NCI-H460 (cell line): ENCODE measurements around the gene ATXN7L1. TPM values are rescaled to one million over a fixed set of nuclear protein-coding genes. Genes with fewer than 3 reads are reported as not detected.
"Not testable (repeated sequence)": the region's sequence is repeated elsewhere in the genome, so short reads cannot be mapped to it uniquely, and the experiment has no call there.

Experiments
- DNase-seq: peaks from one replicate; pipeline ENCODE4 v3.0.0-alpha.2; 2016; ENCODE audit warnings: low read depth; ENCODE audit errors: extremely low read depth
- total RNA-seq: library from RNA; depleted of rRNA; stranded (reverse); fragments of >200 nt; shearing (Covaris generic); gene quantifications from 2 replicates; pipeline ENCODE4 v1.2.3, GENCODE V29; 2014

Gene ATXN7L1
- total RNA-seq, 1 experiment from 2014 or later: 4.9 TPM

- no peak for DNase-seq
Observed at GRCh38 chr7:105892387-105892786, 16.0 kb upstream of the ATXN7L1 start.

GRCh38 chr7:105890290-105890997 is 14.0 kb upstream of the ATXN7L1 start:
- DNase-seq: no peak

DNA sequence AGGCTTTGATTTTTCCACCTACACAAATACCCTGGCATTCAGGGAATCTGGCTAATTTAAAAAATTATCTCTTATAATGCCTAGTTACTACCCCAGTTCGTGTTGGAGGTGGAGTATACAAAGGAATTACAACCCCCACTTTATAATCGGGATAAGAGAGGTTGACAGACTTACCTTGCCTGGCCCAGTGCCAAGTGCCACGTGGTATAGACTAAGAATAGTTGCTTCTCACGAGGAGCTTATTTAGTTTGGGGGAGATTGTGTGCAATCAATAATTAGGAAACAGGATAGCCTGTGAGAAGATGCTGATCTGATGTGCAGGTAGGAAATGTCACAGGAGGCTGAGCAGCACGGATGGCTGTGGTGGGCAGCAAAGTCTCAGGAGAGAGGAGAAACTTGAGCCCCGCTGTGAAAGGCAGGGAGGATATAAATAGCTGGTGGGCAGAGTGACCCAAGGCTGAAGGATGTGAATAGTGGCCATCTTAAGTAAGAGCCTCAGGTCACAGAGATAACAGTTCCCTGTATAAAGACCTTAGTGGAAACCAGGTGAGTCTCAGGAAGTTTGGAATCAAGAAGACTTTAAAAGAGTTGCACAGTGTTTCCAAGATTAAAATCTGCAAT is 11.3 kb upstream of the ATXN7L1 start:
- no peak for DNase-seq

DNA sequence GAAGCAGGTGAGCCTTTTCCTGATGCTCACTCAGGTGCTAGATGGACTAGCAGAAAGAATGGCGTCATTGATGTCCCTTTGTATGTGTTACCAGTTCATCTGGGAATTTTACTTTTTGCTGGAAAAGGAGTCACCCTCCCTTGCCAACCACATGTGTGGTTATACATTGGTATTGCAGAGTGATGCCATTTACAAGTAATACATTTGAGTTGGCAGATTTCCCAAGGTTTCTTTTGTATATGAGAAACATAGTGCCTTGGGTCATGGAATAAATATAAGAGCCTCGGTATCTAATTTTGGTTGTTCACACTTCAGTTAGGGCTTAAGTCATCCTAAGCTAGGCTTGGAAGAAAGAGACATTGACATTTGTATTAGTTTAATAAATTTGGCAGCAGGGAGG is 10.4 kb upstream of the ATXN7L1 start:
- DNase-seq: no peak

GRCh38 chr7:105885387-105886111 is 9.2 kb upstream of the ATXN7L1 start:
- no peak for DNase-seq

- not testable (repeated sequence) for DNase-seq
Observed at GRCh38 chr7:105883179-105883578, 6.8 kb upstream of the ATXN7L1 start.

GRCh38 chr7:105881439-105881838 is 5.0 kb upstream of the ATXN7L1 start:
- no peak for DNase-seq

GRCh38 chr7:105880571-105881330 is 4.4 kb upstream of the ATXN7L1 start:
- no peak for DNase-seq

- no peak for DNase-seq
Observed at GRCh38 chr7:105879782-105880181, 3.4 kb upstream of the ATXN7L1 start.

DNA sequence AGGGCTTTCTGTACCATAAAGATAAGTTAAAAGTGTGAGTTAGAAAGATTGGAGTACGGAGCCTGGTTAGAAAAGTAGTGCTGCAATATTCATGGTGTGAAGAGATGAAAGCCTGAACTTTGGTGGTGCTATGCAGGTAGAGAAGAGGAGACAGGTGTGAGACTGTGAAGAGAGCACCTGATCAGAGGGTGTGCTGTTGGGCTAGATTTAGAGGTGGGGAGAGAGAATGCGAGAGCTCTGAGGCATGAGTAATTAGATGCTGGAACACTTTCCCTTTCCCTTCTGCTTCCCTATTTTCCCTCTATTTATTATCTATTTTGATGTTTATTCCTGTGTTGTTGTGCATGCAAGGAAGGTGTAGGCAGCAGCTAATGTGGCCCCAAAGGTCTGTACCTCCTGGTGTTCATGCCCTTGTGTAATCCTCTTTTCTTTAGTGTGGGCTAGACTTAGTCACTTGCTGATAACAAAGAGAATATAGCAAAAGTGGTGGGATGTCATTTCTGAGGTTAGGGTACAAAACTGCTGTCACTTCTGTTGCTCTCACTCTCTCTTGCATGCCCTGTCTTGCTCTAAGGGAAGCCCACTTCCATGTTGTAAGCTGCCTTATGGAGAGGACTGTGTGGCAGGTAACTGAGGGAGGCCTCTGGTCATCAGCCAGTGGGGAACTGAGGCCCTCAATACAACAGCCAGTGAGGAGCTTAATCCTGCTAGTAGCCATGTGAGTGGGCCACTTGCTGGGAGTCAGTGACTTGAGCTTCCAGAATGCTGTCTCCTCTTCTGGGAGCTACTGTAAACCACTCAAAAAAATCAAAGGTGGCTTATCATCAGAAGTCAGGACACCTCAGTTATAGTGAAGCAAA is 2.6 kb upstream of the ATXN7L1 start:
- no peak for DNase-seq

- no peak for DNase-seq
Observed at GRCh38 chr7:105877736-105878135, 1.3 kb upstream of the ATXN7L1 start.

DNA sequence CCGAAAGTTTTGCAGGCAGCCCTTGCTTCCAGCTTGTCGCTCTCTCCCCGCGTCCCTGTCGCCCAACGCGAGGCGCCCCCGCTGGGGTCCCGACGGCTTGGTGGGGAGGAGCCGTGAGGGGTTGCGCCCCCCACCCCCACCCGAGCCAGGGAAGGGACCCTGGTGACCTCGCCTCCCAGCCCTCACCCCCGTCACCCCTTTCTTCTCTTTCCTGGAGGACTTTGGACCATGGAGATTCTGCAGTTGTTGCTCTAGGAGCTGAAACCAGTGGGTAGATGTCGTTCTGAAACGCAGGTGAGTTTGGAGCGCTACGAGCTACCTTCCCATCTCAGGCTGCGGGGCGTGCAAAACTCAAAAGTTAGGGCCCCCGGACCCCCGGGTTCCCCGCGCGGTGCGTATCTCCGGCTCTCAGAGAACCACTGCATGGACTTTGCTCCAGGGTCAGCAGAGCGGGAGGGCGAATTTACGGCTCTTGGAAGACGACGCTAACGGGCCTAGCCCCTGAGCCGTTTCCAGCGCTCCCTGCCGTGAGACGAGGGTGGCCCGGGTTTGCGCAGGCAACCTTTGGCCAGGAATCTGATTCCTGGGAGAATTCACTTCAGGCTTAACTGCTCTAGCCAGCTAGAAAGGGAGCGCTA is 684 bp upstream of the ATXN7L1 start:
- peak; percentile 43 for DNase-seq

GRCh38 chr7:105875505-105875904 is 894 bp downstream of the ATXN7L1 start:
- no peak for DNase-seq

DNA sequence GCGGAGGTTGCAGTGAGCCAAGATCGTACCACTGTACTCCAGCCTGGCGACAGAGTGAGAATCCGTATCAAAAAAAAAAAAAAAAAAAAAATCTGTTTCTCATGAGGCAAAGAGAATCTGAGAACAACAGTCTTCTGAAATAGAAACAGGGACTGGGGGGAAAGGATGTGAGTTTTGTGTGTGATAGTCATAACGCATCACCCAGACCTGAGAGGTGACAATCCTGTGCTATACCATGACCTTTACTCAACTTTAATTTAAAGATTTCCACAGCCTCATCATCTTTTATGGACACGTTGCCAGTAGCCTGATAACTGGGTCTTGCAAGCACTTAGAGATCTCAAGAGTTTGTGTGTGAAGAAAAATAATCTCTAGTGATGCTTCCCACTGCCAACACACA is 2.3 kb downstream of the ATXN7L1 start:
- no peak for DNase-seq

- DNase-seq: no peak
Observed at GRCh38 chr7:105872491-105872890, 3.9 kb downstream of the ATXN7L1 start.

DNA sequence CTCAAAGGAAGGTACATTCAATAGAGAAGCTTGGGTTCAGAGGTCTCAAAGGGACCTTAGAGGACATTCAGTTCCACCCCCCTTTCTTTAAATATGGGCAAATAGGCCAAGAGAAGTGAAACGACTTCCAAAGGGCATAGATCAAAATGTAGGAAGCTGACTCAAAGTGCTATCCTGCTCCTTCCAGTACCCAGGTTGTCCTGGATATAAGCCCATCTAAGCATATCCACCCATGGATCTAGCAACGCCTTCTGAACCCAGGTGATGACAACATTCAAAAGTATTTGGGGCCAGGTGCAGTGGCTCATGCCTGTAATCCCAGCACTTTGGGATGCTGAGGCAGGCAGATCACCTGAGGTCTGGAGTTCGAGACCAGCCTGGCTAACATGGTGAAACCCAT is 5.3 kb downstream of the ATXN7L1 start:
- DNase-seq: no peak

GRCh38 chr7:105866102-105866801 is 10.1 kb downstream of the ATXN7L1 start:
- DNase-seq: no peak

- DNase-seq: no peak
Observed at GRCh38 chr7:105863876-105864275, 12.5 kb downstream of the ATXN7L1 start.

GRCh38 chr7:105862770-105863169 is 13.6 kb downstream of the ATXN7L1 start:
- DNase-seq: no peak
